GM21367 (cell line): ENCODE results near the gene GOLGA6A.

Experiments used
- ATAC-seq: cut with Tn5 transposase; IDR thresholded peaks from one replicate; pipeline ENCODE4 v1.9.1; 2021; ENCODE audit not compliant: unreplicated experiment

The GOLGA6A gene

GRCh38 chr15:74038707-74039655, 43.4 kb downstream of the GOLGA6A start:
- ATAC-seq: no peak

- ATAC-seq: no peak
These were observed 44.9 kb downstream of the GOLGA6A start for GRCh38 chr15:74037171-74038117.

GRCh38 chr15:74036271-74037170, 45.8 kb downstream of the GOLGA6A start:
- ATAC-seq: no peak

- no peak for ATAC-seq
These were observed 47.0 kb downstream of the GOLGA6A start for GRCh38 chr15:74035121-74036017.

DNA sequence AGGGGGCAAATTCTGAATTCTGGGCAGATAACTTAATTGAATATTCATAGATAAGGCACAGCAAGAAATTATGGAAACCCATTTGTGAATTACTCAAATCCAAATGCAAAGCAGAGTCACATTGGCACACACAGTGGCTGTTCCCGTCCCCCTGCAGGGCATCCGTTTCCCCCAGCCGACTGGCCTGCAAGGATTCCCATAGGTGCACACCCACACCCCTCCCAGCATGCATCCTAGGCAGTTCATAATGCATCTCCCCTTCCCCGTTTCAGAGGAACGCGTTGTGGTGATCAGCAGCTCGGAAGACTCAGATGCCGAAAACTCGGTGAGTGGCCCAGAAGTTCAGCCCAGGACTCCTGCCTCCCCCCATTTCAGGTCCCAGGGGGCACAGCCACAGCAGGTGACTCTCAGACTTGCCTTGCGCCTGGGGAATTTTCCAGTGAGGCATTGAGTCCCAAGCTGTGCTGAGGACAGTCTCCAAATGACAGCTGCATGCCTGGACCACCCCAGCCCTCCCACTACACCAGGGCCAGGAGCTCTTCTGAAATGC, 48.1 kb downstream of the GOLGA6A start:
- ATAC-seq: no peak

DNA sequence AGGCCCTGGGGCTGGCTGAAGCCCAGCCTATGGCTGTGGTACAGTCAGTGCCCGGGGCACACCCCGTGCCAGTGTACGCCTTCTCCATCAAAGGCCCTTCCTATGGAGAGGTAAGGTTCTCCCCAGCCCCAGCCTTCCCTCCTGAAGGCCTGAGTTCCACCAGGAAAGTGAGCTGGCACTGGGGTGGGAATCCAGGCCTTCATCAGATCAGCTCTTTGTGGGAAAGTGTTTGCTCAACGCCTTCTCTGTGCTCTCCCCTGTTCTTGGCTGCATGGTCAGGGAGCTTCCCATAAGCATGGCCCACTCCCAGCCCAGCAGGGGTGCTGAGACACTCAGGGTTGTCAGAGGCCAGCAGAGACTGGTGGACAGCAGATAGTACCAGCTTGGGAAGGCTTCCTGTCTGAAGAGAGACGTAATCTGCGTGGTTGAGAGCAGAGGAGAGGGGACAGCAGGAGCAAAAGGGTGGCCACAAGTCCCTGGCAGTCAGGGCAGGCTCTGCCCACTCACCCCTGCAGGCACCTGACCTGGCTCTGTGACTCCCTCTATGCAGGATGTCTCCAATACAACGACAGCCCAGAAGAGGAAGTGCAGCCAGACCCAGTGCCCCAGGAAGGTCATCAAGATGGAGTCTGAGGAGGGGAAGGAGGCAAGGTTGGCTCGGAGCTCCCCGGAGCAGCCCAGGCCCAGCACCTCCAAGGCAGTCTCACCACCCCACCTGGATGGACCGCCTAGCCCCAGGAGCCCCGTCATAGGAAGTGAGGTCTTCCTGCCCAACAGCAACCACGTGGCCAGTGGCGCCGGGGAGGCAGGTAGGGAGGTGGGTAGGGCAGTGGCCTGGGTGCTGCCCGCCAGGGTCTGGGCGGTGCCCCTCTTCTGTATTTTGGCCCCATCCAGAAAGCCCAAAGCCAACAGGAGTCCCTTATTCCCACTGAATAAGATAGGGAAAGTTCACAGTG, 49.5 kb downstream of the GOLGA6A start:
- ATAC-seq: no peak

- ATAC-seq: no peak
These were observed 50.3 kb downstream of the GOLGA6A start for GRCh38 chr15:74032046-74032445.

DNA sequence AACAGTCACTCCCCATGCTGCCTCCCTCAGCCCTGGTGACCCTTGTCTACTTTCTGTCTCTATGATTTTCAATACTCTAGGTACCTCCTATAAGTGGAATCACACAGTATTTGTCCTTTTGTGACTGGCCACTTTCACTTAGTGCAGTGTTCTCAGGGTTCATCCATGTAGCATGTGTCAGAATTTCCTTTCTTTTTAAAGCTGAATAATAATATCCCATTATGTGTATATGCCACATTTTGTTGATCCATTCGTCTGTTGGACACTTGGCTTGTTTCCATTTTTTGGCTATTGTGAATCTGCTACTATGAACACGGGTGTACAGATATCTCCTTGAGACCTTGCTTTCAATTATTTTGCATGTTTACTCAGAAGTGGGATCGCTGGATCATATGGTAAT, 53.7 kb downstream of the GOLGA6A start:
- no peak for ATAC-seq

GRCh38 chr15:74027688-74028087, 54.7 kb downstream of the GOLGA6A start:
- ATAC-seq: no peak

DNA sequence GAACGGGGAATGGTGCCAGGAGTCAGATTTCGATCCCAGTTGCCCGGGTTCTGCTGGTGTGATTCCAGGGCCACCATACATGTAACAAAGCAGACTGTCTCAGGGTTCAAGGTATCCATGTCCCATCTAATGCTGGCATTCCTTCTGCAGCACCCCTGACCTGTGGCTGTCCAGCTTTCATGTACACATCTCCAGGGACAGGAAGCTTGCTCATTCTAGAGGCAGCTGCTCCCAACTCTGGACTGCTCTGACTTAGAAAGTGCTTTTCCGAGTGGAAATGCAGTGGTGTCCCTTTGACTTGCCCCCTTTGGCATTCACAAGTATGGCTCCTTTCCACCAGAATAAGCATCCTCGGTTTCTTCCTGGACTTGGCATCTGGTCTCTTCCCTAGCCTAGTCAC, 56.9 kb downstream of the GOLGA6A start:
- no peak for ATAC-seq

- ATAC-seq: no peak
These were observed 57.7 kb downstream of the GOLGA6A start for GRCh38 chr15:74024687-74025086.

GRCh38 chr15:74022706-74023470, 59.5 kb downstream of the GOLGA6A start:
- no peak for ATAC-seq
